CD4-positive, alpha-beta T cell treated with Interleukin-1 beta for 1 hour (primary cell): ENCODE measurements around the gene UBE2H.
A peak's percentile ranks its signal among the peaks of the same experiment; 100 is the strongest.
"Not testable (repeated sequence)": the region's sequence is repeated elsewhere in the genome, so short reads cannot be mapped to it uniquely, and the experiment has no call there.

Experiments
- DNase-seq, 2 donors: peaks; one replicate each; pipeline ENCODE4 v3.0.0-alpha.2; 2020 to 2022

The UBE2H gene

DNA sequence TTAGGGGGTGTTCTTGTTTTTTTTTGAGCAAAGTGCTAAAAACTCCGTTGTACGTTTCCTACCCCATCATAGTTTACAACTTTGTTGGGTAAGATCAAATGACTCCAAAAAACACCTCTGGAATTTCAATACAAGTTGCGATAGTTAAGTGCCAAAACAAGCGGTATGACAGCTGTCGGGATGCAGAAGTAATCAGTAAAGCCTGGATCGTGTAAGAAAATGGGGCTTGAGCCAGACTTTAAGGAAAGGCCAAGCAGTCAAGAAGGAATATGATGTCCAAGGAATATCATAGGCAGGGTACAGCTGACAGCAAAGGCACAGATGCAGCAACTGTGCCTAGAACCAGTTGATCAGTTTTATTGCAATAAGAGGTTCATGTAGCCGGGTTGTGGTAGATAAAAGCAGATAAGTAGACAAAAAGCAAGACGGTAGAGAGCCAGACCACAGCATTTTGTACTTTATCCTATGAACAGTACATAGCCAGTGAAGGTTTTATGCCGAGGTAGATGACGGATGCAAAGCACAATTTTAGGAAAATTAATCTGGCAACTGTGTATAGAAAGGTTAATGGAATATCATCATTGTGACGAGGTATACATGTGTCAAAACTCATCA lies 45.5 kb downstream of the UBE2H start:
- DNase-seq = no peak

DNA sequence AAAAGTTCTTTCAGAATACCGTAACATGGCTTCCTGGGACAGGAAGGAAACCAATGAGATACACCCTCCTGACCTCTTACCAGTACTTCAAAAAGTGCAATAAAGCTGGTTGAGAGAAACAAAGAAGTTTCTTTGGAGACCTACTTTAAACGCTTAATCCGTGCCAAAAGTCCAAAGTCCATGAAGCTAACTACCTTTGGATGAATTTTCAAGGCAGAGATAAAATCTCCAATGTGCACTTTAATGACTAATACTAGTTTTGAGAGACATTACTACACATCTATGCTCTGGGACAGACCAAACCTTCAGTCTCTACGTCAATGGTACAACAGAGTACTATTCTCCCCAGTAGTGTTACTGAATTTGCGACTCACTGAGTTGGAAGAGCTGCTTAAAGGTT lies 46.1 kb downstream of the UBE2H start:
- DNase-seq = peak in 1 of 2 donors; percentile 28

DNA sequence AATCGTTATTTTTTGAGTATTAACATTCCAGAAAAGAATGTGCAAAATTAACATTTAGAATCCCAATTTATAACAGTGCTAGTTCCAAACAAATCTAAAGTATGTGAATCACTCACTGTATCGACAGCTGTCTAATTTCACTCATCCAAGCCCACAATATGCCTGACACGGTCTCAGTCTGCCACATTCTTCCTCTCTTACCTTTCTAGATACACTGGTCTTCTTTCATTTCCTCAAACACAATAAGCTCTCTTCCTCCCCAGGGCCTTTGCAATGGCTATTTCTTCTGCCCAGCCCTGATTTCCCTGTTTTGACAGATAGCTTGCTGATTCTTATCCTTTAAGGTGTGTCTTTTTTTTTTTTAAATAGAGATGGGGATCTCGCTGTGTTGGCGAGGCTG lies 48.8 kb downstream of the UBE2H start:
- no peak for DNase-seq

DNA sequence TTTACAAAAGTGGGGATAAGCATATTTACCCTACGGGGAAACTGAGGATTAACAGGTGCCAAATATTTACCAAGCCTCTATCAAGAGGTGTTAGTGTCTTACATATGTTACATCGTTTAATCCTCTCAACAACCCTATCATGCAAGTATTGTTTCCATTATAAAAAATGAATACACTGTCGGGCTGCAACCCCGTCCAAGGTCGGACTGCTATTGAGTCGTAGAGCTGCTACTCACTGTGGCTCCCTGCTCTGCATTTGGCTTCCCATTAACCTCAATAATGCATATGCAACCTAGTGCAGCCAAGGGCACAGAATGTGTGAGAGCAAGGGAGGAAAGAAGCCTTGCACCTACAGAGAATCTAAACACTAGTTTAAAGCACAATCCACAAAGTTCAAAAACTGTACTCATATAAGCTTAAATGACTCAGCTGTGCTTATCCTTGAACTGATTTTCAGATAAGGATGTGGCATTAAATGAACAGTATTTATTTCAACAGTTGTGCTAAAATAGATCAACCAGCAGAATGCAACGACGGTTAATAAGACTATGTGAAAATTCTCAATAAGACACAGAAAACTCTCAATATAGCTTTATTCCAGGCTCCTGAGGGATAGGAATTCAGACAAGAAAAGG lies 49.9 kb downstream of the UBE2H start:
- DNase-seq = no peak

DNA sequence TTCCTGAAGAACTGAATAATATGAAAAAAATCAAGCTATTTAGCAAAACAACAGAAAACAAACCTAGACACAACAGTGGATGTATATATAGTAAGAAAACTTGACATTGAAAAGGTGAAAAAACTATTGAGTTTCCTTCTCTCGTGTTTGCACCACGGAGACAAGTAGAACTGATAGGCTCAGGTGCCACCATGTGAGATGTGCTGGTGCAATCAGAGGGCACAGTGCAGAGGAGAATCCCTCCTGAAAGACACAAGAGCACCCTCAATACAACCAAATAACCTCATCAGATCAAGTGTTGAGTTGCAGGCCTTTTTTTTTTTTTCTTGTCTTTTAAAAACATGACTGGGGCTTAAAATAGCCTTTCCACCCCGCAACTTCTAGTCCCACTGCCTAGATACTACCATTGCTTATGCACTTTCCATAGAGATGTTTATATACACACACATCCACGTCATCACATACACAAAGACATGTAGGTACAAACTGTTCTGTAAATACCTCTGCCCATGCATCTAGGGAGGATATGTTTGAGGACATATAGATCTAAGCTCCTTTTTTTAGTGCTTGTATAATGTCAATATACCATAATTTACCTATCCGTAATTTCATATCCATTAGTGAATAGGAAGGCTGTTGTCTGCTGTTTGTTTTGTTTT lies 54.1 kb downstream of the UBE2H start:
- no peak for DNase-seq

DNA sequence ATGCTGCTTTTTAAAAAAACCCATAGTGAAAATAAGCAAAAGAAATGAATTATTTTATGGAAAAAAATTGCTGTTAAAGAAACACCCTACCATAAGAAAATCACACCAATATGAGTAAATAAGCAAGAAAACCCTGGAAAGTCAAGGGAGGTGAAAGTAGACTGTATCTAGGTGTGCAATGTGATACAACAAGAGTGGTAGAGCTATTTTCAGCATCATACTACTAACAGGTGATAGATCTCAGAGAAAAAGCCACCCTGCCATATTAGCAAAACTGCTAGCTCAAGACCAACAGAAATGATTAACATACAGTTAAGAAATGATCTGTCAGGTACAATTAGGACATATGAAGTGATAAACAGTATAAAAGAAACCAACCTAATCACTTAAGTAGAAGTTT lies 54.8 kb downstream of the UBE2H start:
- DNase-seq = no peak

DNA sequence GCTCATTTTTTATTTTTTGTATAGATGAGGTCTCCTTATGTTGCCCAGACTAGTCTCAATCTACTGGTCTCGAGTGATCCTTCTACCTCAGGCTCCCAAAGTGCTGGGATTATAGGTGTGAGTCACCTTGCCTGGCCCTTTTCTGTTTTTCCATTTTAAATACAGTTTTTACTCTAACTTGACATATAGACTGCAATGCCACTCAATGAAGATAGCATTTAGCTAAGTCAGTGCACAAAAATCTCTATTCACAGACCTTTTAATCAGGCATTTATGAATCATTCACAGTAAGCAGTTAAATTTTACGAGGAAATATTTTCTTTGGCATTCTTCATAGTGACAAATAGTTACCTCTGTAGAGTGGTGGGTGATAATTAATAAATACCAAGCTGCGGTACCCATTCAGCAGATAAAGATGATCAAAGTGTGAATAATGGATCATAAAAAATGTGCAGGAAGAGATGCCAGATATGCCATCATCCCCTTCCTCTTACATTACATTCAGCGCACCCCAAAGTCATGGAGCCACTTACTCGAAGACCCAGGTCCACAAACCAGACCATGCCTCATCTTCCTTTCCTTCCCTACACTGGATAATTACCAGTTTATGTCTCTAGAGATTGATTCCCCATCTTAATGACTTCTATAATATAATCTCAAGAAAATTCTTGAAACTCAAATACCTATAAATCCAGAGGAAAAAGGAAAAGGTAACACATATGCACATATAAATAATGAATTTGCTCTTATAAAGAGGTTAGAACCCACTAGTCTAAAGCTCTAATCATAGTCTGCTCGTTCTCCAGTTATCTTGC lies 56.0 kb downstream of the UBE2H start:
- no peak for DNase-seq

DNA sequence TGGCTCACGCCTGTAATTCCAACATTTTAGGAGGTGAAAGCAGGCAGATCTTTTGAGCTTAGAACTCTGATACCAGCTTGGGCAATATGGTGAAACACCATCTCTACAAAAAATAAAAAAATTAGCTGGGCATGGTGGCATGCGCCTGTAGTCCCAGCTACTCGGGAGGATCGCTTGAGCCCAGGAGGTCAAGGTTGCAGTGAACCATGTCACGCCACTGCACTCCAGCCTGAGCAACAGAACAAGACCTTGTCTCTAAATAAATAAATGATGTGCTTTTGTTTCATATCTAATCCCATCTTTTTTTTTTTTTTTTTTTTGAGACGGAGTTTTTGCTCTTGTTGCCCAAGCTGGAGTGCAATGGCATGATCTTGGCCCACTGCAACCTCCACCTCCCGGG lies 58.6 kb downstream of the UBE2H start:
- not testable (repeated sequence) for DNase-seq

DNA sequence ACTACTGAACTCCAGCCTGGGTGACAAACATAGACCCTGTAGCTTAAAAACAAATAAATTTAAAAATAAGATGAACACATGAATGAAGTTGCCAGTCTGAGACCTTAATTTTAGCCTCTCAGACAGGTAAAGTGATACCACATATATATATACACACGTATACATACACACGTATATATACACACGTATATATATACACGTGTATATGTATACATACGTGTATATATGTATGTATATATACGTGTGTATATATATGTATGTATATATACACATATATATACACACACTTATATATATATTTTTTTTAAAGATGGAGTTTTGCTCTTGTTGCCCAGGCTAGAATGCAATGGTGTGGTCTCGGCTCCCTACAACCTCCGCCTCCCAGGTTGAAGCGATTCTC lies 62.7 kb downstream of the UBE2H start:
- no peak for DNase-seq

DNA sequence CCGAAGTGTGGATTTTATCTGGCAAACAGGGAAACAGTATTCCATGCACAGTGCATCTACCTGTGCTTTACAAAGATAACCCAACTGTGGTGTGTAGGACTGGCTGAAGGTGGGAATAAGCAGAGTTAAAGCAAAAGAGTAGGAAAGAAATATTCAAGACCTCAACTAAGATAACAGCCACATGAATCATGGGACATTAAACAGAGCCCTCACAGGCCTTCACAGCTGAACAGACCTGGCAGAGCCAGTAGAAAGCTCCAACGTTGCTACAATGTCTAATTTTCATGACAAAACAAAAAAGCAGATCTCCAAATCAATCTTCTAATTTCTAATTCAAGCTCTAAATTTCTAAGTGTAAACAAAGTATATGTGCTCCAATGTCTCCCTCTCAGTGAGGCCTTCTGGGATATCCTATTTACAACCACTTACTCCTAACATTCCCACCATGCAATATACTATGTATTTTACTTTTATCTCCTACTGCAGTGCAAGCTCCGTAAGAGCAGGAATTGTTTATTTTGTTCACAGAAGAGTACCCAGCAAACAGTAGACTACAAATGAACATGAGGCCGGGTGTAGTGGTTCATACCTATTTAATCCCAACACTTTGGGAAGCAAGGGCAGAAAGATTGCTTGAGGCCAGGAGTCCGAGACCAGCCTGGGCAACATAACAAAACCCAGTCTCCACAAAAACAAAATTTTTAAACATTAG lies 63.5 kb downstream of the UBE2H start:
- no peak for DNase-seq

DNA sequence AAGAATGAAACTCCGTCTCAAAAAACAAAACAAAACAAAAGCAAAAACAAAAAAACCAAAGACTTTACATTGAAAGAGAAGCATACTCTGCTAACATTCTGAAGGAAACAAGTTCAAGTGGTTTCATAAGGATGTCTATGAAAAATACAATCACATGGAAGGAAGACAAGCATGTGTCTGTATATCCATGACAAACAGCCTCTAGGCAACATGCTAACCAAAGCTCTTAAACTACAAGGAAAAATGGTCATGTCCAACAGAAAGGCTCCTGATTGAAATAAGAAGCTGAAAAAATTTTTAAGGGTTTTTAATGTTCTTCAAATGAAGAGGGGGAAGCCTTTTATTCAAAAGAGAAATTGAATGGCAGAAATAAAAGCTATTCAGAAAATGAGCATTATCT lies 64.9 kb downstream of the UBE2H start:
- no peak for DNase-seq

DNA sequence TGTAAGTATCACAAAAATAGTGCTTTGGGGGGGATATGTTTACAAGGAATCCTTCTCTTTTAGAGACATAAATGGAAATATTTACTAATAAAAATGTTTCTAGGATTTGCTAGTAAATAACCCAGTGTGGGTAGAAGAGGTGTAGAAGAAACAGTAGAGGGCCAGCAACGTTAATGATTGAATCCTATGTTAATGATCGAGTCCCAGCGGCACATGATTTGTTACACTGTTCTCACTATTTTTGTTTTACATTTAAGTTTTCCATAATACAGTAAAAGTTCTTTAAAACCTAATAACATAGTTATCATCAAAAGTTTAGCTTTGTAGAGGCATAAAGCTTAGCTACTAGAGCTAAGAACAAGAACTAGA lies 66.0 kb downstream of the UBE2H start:
- no peak for DNase-seq

DNA sequence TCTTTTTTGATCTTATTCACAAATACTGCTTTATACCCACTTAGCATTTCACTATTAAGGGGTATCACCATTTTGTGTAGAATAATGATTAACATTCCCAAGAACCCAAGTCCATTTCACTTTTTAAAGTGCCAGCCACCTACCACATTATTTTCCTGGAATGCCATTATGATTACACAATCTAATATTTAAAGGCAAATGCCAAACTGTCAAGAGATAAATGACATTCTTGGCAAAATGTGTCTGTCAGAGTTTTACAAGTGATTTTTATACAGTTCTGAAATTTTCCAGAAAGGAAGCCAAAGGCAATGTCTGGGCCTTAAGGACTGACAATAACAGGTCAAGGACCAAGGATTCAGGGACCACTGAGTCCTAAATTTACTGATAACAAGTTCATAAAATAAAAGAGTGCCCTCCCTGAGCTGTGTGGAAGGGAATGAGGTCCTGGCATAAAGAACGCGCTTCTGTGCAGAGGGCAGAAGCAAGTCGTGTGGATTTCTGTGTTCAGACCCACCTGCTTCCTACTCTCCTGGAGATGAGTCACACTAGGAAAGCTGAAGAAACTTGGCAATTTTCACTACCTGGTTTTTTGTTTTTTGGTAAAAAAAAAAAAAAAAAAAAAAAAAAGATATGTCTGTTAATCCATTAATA lies 66.5 kb downstream of the UBE2H start:
- DNase-seq = no peak

DNA sequence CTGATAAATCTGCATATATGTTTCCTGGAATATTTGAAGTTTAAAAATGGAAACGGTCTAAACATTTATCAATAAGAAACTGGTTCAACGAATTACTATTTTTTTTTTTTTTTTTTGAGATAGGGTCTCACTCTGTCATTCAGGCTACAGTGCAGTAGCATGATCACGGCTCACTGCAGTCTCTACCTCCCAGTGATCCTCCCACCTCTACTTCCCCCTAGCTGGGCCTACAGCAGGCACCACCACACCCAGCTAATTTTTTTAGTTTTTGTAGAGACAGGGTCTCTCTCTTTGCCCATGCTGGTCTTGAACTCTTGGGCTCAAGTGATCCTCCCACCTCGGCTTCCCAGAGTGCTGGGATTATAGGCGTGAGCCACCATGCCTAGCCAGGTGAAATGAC lies 68.3 kb downstream of the UBE2H start:
- no peak for DNase-seq

DNA sequence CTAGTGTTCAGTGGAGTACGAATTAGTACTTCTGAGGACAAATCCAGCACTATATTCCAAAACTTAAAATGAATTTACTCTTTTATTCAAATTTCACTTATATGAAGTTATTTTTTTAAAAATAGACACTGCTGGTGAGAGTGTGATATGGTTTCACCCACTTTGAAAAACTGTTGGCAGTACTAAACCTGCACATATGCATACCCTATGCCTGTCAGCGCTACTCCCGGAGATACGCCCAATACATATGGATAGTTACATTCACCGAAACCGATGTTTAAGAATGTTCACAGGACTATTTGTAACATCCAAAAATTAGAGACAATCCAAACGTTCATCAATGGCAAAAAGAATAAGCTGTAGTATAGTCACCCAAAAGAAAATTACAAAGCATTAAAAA lies 69.6 kb downstream of the UBE2H start:
- DNase-seq = no peak

DNA sequence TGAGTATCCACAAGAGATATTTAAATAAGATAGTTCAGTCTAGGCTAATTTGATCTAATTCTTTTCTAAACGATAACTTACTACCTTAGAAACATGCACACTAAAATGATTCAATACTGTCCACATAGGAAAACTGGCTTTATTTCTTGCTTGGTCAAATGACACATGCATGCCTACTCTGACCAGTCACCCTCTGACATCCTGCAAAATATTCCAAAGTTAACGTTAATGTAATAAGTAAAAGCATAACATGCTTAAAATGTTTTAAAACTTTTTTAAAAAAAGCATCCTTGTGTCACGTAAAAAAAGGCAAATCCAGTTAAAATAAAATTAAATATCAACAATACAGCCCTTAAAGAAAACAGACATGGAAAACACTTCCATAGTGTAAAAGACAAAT lies 70.2 kb downstream of the UBE2H start:
- DNase-seq = no peak

DNA sequence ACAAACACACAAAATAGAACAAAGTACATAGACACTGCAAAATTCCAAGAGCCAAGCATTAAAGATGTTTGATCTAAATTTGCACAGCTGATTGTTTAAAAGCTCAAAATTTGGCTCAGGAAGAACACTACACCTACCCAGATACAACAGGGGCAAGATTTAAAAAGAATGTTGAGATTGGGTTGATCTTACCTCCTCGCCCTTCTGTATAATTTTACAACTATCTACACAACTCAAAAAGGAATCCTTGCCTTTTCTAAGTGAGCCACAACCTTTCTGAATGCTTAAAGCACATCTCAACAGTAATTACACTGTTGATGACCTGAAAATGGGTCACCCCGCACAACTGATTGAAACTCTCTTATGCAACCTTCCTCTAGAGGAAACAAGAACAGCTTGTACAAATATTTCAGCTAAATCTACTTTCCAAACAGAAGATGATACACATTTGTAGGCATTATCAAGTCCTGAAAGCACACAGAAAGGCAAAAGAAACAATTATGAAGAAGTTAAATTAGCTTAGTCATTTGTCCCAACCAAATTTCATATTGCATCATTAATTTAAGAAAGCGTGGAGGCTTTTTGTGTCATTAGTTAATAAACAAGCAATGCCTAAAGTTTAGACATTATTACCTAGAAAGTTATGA lies 75.5 kb downstream of the UBE2H start:
- no peak for DNase-seq

DNA sequence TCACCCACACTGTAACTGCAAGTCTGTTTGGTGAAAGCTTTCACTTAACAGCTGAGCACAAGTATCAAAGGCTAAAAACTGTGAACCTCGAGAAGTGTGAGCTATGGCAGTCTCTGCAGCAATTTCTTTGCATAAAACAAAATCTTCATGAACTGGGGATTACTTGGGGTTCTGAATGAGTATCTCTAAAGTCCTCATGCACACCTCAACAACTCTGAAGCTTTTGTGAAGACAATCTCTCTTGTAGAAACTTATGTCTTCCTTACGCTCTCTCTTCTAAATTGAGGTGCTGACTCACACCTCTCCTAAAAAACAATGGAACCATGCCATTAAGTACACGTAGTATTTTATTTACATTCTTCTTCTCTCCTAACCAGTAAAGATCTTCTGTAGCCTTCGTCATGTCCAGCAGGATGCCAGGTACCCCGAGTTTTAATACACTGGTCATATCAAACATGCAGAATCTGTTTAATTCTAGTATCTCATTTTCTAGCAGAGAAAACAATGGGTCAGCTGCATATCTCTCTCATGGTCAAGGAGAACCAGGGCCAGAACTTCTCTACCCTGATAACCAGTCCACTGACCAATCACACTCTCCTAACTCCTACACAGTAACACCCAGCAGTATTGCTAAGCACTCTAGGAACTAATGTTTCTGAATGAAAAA lies 76.9 kb downstream of the UBE2H start:
- no peak for DNase-seq

DNA sequence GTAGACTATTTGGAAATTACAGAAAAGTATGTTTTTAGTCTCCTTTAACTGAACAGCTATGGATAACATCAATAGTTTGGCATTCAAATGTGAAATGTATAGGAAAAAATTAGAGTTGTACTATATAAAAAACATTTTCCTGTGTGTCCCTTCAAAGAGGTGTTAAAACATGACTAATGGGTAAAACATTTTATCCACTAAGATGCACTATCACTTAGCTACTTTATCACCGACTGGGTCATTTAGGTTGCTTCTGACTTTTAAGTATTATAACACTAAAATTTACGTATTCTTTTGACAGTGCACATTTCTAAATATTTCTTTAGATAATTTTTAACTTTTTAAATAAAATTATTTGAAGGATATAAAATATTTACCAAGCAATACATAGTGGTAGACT lies 77.6 kb downstream of the UBE2H start:
- no peak for DNase-seq

DNA sequence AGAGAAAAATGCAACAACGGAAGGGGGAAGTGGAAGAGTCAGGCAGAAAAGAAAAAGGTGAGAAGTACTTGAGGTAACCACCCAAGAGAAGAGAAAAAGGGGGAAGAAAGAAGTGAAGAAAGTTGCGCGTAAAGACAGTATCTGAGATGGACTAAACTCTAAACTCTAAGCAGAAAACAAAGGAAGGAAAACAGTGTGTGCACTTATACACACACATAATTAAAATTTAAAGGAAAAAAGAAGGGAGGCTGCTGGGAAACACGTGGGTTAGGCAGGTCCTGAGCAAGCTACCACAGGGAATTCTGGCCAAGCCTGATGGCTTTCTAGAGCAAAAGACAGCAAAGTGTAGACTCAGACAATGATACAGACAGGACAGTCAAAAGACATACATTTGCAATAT lies 78.0 kb downstream of the UBE2H start:
- DNase-seq = no peak

DNA sequence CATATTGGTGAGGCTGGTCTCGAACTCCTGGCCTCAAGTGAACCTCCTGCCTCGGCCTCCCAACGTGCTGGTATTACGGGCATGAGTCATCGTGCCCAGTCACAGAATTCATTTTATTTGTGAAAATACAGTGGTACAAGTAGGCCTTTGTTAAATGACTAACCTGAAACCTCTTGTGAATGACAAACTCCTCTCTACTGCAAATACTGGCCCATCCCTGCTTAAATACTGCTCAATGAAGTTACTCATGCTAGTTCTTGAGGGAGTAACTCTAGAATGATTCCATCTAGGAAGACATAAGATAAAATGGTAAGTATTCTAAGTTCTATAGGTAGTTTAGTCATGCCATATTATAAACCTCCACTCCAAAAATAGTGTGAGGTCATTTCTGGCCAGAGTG lies 80.7 kb downstream of the UBE2H start:
- DNase-seq = no peak

DNA sequence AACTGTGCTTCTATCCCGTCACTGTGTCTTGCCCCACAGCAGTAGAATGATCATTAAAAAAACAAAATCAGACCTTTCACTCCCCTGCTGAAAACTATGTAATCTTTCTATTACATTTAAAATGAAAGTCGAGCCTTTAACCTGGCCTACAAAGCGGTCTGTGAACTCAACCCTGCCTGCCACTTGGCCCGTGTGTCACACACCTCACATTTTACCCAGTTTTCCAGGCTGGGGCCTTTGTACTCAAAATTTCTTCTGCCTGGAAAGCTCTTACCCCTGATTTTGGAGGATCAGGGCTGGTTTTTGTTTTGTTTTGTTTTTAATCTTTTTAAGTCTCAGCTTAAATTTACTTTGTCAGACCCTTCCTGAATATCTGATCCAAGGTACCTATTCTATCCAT lies 82.1 kb downstream of the UBE2H start:
- no peak for DNase-seq
